Measurements from ENCODE around the gene LCMT1. TPM values are rescaled to one million over a fixed set of nuclear protein-coding genes. Genes with fewer than 3 reads are reported as not detected.

Gene LCMT1
- total and polyA plus RNA-seq, 2 of the 13 experiments (the other 11 are each of a cell fraction or from before 2014, with no cell fraction given), result 41.2 to 48.7 TPM

GRCh38 chr16:25224731-25225319 lies 113.3 kb downstream of the LCMT1 start:
- no peak overlapping the region for H3K27ac ChIP-seq (ENCODE audit: extremely low read length, insufficient read depth, low read length)
- H4K20me1 ChIP-seq (ENCODE audit: insufficient read depth, low read length), result no peaks in the 10 kb centered on the region
- WGBS (ENCODE audit: low lambda C conversion rate), result 75% methylated on average over 7 of the region's 7 CpGs
- intact Hi-C loops (cut with micrococcal nuclease; ENCODE audit: unreplicated experiment) (loop anchor here (1.0 to 2.0 kb wide), 3 partner anchors 48 to 170 kb away; no protein-coding TSS in a partner anchor), in situ Hi-C loops (cut with HindIII; ENCODE audit: extremely low pct_ligation_motif_present, low pct_unique_long_range_greater_than_20kb) (loop anchor here (5.0 kb wide), 2 partner anchors 83 to 168 kb away; no protein-coding TSS in a partner anchor)
- H3K4me3 ChIP-seq (replicated peaks in 1 of 3; ENCODE audit: insufficient read depth in 1 of 3, low read depth in 2 of 3, low read length in 3 of 3), result no peak overlapping the region; a peak in 1 of 6 replicates
- no TSS peak for BruUV-seq (replicated peaks)
- peaks cover 60% of the 10 kb centered on the region for H3K4me1 ChIP-seq (ENCODE audit: insufficient read depth, low read length)
- ChIA-PET POLR2A (interaction anchor here (0.7 to 1.4 kb wide), 7 partner anchors 11 to 176 kb away, joined by 3 to 13 read pairs (median 3); no protein-coding TSS in a partner anchor), CTCF (ENCODE audit: low intra/inter-chr PET ratio, low total read pairs) (interaction anchor here (0.6 to 2.2 kb wide), 6 partner anchors 53 to 1060 kb away, joined by 3 to 48 read pairs (median 3); no protein-coding TSS in a partner anchor)
- DNase-seq (ENCODE audit: low spot score) (no peak), ATAC-seq (no peak), FAIRE-seq (no peak)
- H3K79me2 ChIP-seq (ENCODE audit: insufficient read depth, low read length), result no peaks in the 10 kb centered on the region
- H3K36me3 ChIP-seq (replicated peaks in 1 of 2; ENCODE audit: control insufficient read depth in 1 of 2, insufficient read depth in 2 of 2, low read length in 2 of 2), result no peaks in the 10 kb centered on the region
- no peak overlapping the region for H2AFZ ChIP-seq (ENCODE audit: low read length)
- no peak overlapping the region for H3K9ac ChIP-seq (ENCODE audit: insufficient read depth, low read depth, low read length)
- no peaks in the 10 kb centered on the region for H3K27me3 ChIP-seq (ENCODE audit: control insufficient read depth in 1 of 2, insufficient read depth in 2 of 2, low read length in 2 of 2)
- H3K9me3 ChIP-seq (ENCODE audit: low read length), result no peaks in the 10 kb centered on the region
- H3K4me2 ChIP-seq (ENCODE audit: low read depth, low read length), result peak overlapping the region; percentile 82; the same call in 1 of the 2 replicates
- TF ChIP-seq IKZF5 (CRISPR knock-in tag; IDR thresholded peaks at IDR 0.05) (0 out of 2 replicates have a peak, but pooled peaks have one; percentile 8), ONECUT2 (CRISPR knock-in tag; IDR thresholded peaks at IDR 0.05) (no peak), NFYC (CRISPR knock-in tag; IDR thresholded peaks at IDR 0.05) (no peak), ZNF282 (IDR thresholded peaks at IDR 0.05; ENCODE audit: partially characterized antibody) (no peak), CEBPZ (IDR thresholded peaks at IDR 0.05; ENCODE audit: low read length) (no peak), ZBTB37 (CRISPR knock-in tag; IDR thresholded peaks at IDR 0.05) (no peak), ZFP36L1 (CRISPR knock-in tag; IDR thresholded peaks at IDR 0.05) (no peak), TRIM22 (IDR thresholded peaks at IDR 0.05) (no peak), HIVEP1 (CRISPR knock-in tag; IDR thresholded peaks at IDR 0.05) (no peak), MED13 (CRISPR knock-in tag; IDR thresholded peaks at IDR 0.05) (no peak), JUND (CRISPR knock-in tag; IDR thresholded peaks at IDR 0.05) (no peak), ELK4 (CRISPR knock-in tag; IDR thresholded peaks at IDR 0.05; ENCODE audit: borderline replicate concordance) (no peak), PLRG1 (conservative IDR thresholded peaks at IDR 0.05) (no peak), AHR (CRISPR knock-in tag; IDR thresholded peaks at IDR 0.05) (no peak), GLI4 (CRISPR knock-in tag; IDR thresholded peaks at IDR 0.05; ENCODE audit: borderline replicate concordance) (0 out of 2 replicates have a peak, but pooled peaks have one; percentile 37), HMGA1 (CRISPR knock-in tag; conservative IDR thresholded peaks at IDR 0.05) (no peak)
